Small intestine (tissue), 7 donors: ENCODE measurements around the gene IQCH. TPM values are rescaled to one million over a fixed set of nuclear protein-coding genes. Genes with fewer than 3 reads are reported as not detected.
A peak's percentile ranks its signal among the peaks of the same experiment; 100 is the strongest.

ENCODE experiments used
- DNase-seq, 2 donors: peaks; one replicate each; pipeline versions ENCODE4 v3.0.0 to v3.0.0-alpha.2; 2013
- FAIRE-seq: peaks from 2 replicates; lab custom pipeline; 2012; peaks lifted over from hg19 to GRCh38; lab: Jason Lieb, UNC
- H3K27ac ChIP-seq, 3 donors: one replicate each; pipeline ENCODE4 v1.5.1; 2013; ENCODE audit warnings: low read length in 2 of 3, mild to moderate bottlenecking in 2 of 3, control low read depth in 1 of 3, inconsistent platforms in 1 of 3, low read depth in 1 of 3, moderate library complexity in 1 of 3
- H3K27me3 ChIP-seq, 3 donors: one replicate each; pipeline ENCODE4 v1.6.1; 2013; ENCODE audit warnings: low read length in 3 of 3, inconsistent platforms in 1 of 3; ENCODE audit not compliant: control insufficient read depth in 3 of 3, insufficient read depth in 3 of 3
- H3K36me3 ChIP-seq, 3 donors: one replicate each; pipeline ENCODE4 v1.6.1; 2013; ENCODE audit warnings: low read length in 3 of 3, inconsistent platforms in 1 of 3, low read depth in 1 of 3, mild to moderate bottlenecking in 1 of 3, moderate library complexity in 1 of 3; ENCODE audit not compliant: control insufficient read depth in 3 of 3, insufficient read depth in 2 of 3
- H3K4me1 ChIP-seq, 3 donors: one replicate each; pipeline ENCODE4 v1.6.1; 2013; ENCODE audit warnings: low read length in 2 of 3, inconsistent platforms in 1 of 3, low read depth in 1 of 3, mild to moderate bottlenecking in 1 of 3, moderate library complexity in 1 of 3; ENCODE audit not compliant: control insufficient read depth in 3 of 3, insufficient read depth in 2 of 3
- H3K4me3 ChIP-seq, 3 donors: one replicate each; pipeline ENCODE4 v1.5.1; 2013; ENCODE audit warnings: low read length in 3 of 3, control low read depth in 1 of 3, inconsistent platforms in 1 of 3, low read depth in 1 of 3, mild to moderate bottlenecking in 1 of 3, moderate library complexity in 1 of 3
- H3K9me3 ChIP-seq, 2 donors: one replicate each; pipeline ENCODE4 v1.6.1; 2013; ENCODE audit warnings: low read depth in 1 of 2, low read length in 1 of 2; ENCODE audit not compliant: control insufficient read depth in 2 of 2, insufficient read depth in 1 of 2
- WGBS, 3 donors: extraction: QIAGEN DNeasy Blood & Tissue Kit; methylation state at CpG; one replicate each; pipeline ENCODE4 v1.1.7; 2013; 5-methylcytosine and 5-hydroxymethylcytosine counted together
- polyA plus RNA-seq, 4 donors: library from polyadenylated mRNA; stranded (reverse) in 3 of 4; unstranded in 1 of 4; fragments of 200-250 nt in 3 of 4; fragments of 120-200 nt in 1 of 4; gene quantifications; one replicate each; pipeline versions ENCODE4 v1.2.1 to v1.2.3, GENCODE V29; 2013
- donor health status: healthy with polysubstance abuse.
- donor health status: control.
- donor health status: control.
- donor health status: Bipolar disorder and iron deficiency.
- donor health status: healthy.

IQCH gene
- polyA plus RNA-seq, 4 donors = 0.27 to 0.72 (median 0.36) TPM; not detected in 1

DNA sequence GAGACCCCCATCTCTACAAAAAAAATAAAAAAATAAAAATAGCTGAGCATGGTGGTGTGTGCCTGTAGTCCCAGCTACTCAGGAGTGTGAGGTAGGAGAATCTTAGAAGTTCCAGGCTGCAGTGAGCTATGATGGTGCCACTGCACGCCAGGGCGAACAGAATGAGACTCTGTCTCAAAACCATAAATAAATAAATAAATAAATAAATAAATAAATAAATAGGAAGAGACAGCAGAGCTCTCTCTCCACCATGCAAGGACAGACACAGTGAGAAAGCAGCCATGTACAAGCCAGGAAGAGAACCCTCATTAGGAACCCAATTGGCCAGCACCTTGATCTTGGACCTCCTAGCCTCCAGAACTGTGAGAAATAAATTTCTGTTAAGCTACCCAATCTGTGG lies 261.0 kb downstream of the IQCH start:
- no peaks in the 10 kb centered on the region for H3K27me3 ChIP-seq
- H3K4me3 ChIP-seq = no peak overlapping the region
- no peaks in the 10 kb centered on the region for H3K4me1 ChIP-seq
- peaks cover 0 to 14% (median 0%) of the 10 kb centered on the region in 3 donors for H3K36me3 ChIP-seq
- FAIRE-seq = no peak
- no peak overlapping the region for H3K27ac ChIP-seq
- WGBS, 3 donors = 91 to 99% (median 98%) methylated on average over 2 of the region's 2 CpGs
- DNase-seq = no peak
- no peaks in the 10 kb centered on the region for H3K9me3 ChIP-seq

DNA sequence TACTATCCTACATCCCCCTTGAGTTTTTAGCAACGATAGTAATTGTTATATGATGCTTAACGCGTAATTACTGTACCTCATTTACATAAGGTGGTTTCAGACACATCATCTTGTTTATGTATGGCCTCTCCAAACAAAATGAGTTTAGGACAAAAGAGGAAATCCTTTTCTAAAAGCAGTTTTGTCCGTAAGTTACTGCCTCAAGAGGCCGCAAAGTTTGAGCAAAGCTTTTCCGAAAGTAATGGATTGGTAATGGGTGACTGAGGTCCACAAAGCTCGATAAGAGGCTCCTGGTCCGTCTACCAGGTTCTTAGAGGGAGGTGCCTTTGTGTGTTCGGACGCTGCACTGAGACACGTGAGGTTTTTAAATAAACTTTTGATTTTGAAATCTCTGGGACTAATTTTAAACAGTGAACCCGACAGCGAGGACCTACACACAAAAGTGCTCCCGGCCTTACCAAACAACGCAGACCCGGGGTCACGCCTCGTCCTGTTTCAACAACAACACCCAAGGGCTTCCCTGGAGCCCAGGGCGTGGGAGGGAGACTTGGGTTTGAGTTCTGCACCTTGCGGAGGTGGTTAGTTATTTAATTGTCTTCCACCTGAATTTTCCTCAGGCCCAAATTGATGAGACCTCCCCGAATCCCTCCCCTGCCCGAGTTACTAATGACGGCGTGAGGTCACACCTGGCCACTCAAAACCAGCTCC lies 265.9 kb downstream of the IQCH start:
- Histone ChIP-seq H3K27me3 (no peaks in the 10 kb centered on the region), H3K4me1 (no peaks in the 10 kb centered on the region), H3K27ac (peak overlapping the region; percentile 93 to 99 (median 95)), H3K4me3 (peak overlapping the region; percentile 73 to 78 (median 77)), H3K9me3 (no peaks in the 10 kb centered on the region), H3K36me3 (peaks cover 0 to under 1% (median 0%) of the 10 kb centered on the region in 3 donors)
- WGBS, 3 donors = 6 to 17% (median 11%) methylated on average over 24 of the region's 24 CpGs
- FAIRE-seq (no peak), DNase-seq (no peak)

DNA sequence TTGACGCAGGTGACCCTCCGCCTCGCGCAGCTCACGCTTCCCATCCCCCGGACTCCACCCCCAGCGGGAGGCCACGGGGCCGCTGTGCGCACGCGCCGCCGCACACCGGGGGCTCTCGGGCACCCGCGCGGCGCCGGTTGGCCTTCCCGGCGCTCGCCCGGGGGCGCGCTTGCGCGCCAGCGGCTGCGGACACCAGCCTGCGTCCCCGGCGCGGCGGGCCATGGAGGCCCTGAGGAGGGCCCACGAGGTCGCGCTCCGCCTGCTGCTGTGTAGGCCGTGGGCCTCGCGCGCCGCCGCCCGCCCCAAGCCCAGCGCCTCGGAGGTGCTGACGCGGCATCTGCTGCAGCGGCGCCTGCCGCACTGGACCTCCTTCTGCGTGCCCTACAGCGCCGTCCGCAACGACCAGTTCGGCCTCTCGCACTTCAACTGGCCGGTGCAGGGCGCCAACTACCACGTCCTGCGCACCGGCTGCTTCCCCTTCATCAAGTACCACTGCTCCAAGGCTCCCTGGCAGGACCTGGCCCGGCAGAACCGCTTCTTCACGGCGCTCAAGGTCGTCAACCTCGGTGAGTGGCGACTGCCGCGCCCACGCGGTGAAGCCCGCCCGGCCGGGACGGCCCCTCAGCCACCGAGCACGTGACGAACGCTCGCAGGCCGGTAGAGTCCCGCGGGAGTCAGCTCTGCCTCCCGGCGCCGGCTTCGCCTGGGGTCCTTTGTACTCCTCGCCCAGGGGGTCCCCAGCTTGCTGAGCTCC lies 266.6 kb downstream of the IQCH start, which contains the start of gene C15orf61:
Gene C15orf61 (plus strand): TSS at position 103 of the 754 bp plus-strand sequence. CDS start 118 bp downstream, at position 221.
- 0 to 1% (median 0%) methylated on average over 50 to 94 of the region's 94 CpGs for WGBS, 3 donors
- Histone ChIP-seq H3K4me3 (peak within 1 kb of the TSS; percentile 73 to 78 (median 77)), H3K27ac (peak within 1 kb of the TSS; percentile 93 to 99 (median 95)), H3K27me3 (no peaks in the 10 kb centered on the region), H3K4me1 (no peaks in the 10 kb centered on the region), H3K36me3 (peaks cover 0 to 4% (median 0%) of the 10 kb centered on the region in 3 donors), H3K9me3 (no peaks in the 10 kb centered on the region)
- FAIRE-seq (no peak), DNase-seq (peak; percentile 92 to 96)

DNA sequence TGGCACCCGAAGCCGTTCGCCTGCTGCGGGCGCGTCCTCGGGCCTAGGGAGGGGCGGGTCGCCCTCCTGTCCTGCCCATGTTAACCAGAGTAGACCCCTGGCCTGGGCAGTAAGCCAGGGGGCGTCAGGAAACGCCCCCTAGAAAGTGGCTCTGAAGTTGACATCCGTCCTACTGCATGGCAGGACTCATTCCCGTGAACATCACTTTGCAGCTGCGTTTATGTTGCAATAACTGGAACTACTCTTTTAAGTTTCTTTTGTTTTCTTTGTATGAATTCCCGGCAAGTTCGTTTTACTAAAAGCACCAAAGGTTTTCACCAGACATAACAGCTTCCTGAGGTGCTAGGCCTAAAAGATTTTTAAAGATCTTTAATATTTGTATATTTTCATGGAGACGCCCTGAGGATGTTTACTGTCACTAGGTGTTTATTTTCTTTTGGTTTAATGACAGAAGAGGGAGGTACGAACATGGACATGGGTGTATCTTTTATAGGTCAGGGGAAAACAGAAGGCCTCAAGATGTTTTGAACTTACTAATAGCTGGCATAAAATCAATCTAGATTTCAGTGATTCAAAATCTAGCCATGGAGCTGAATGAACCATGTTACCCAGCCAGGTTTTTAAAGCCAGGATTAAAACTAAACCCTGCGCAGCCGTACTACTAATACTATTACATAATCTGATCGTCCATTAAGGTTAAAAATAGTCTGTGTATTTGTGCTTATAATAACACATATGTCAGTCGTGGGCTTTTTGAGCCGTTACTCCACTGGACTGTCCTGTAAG lies 267.4 kb downstream of the IQCH start:
- FAIRE-seq (no peak), DNase-seq (peak in 1 of 2 donors; percentile 24)
- Histone ChIP-seq H3K27ac (peak overlapping the region; percentile 93 to 99 (median 95)), H3K27me3 (no peaks in the 10 kb centered on the region), H3K4me3 (peak overlapping the region; percentile 73 to 77 (median 76)), H3K4me1 (no peaks in the 10 kb centered on the region), H3K9me3 (no peaks in the 10 kb centered on the region), H3K36me3 (peaks cover 0 to 4% (median 0%) of the 10 kb centered on the region in 3 donors)
- WGBS, 3 donors = 2 to 3% (median 2%) methylated on average over 23 of the region's 23 CpGs

DNA sequence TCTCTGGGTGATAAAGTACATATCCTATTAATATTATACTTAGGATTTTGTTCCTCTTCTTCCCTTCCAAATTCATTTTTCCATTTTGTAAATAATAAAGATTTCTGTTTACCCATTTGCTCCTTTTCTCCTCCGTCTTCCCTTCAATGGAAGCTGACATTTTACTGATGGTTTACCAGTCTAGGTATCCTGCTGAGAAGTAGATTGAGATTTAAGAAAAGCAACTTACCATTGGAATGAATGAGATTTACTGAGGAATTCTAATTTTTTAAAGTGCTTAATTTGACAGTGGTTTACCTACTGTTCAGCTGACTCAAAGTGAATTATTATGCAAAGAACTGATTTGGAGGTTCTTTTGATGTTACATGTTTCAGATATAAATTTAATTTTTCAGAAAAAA lies 268.7 kb downstream of the IQCH start:
- no peaks in the 10 kb centered on the region for H3K4me1 ChIP-seq
- H3K9me3 ChIP-seq = no peaks in the 10 kb centered on the region
- no peak overlapping the region for H3K27ac ChIP-seq
- FAIRE-seq (no peak), DNase-seq (no peak)
- 77 to 89% (median 81%) methylated on average over 1 of the region's 1 CpG for WGBS, 3 donors
- no peaks in the 10 kb centered on the region for H3K27me3 ChIP-seq
- no peak overlapping the region for H3K4me3 ChIP-seq
- H3K36me3 ChIP-seq = peaks cover 0 to 4% (median 0%) of the 10 kb centered on the region in 3 donors

DNA sequence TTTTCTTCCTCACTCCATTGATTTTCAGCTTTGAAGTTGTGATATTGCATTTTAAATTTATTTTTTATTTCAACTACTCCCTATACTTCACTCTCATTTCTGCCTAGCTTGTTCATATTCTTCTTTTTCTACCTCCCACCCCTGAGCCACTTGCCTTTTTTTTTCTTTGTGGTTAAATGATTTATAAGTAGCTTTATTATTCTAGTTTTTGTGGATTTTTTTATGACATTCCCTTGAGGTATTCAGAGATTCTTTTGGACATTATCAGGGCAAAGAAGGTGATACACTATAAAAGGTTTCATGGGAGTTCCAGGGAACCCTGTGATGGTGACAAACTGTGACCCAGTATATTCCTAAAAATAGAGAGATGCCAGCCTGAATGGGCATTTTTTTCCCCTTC lies 269.6 kb downstream of the IQCH start:
- no peak for FAIRE-seq
- no peaks in the 10 kb centered on the region for H3K4me1 ChIP-seq

DNA sequence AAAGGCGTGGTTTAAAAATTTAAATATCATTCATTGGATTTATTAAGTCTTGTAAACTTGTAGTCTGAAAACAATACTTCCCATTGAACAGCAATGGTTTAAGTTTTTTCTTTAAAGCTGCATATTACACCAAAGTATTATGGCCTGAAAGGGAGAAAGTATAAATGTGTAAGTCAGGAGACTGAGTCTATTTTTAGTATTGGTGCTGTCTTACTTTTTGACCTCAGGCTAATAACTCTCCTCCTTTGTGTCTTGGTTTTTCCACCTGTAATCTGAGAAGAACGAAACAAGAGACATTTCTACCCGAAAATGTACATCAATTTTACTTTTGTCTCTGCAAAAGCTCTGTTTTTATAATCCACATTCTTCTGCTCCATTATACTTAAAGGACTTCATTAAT lies 273.9 kb downstream of the IQCH start:
- Histone ChIP-seq H3K4me1 (no peaks in the 10 kb centered on the region), H3K27ac (no peak overlapping the region), H3K27me3 (no peaks in the 10 kb centered on the region), H3K36me3 (peaks cover 0 to 4% (median 0%) of the 10 kb centered on the region in 3 donors), H3K4me3 (no peak overlapping the region), H3K9me3 (no peaks in the 10 kb centered on the region)
- 96 to 99% (median 97%) methylated on average over 3 of the region's 3 CpGs for WGBS, 3 donors
- FAIRE-seq = no peak
- DNase-seq = no peak

More for the DNA sequence above, 269.6 kb downstream of the IQCH start:
- no peaks in the 10 kb centered on the region for H3K27me3 ChIP-seq
- H3K9me3 ChIP-seq = no peaks in the 10 kb centered on the region
- DNase-seq = no peak
- peaks cover 0 to 4% (median 0%) of the 10 kb centered on the region in 3 donors for H3K36me3 ChIP-seq
- H3K4me3 ChIP-seq = no peak overlapping the region
- no peak overlapping the region for H3K27ac ChIP-seq

DNA sequence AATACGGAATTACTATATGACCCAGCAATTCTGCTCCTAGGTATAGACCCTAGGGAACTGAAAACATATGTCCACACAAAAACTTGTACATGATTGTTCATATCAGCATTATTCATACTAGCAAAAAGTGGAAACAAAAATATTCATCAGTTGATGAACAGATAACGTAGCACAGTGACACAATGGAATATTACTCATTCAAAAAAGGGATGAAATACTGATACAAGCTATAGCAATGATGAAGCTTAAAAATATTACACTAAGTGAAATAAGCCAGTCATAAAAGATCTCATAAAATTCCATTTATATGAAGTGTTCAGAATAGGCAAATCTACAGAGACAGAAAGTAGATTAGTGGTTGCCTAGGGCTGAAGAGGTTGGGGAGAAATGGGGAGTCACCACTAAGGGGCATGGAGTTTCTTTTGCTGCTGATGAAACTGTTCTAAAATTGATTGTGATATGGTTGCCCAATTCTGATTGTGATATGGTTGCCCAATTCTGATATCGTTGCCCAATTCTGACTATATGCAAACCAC lies 276.9 kb downstream of the IQCH start:
- no peaks in the 10 kb centered on the region for H3K9me3 ChIP-seq
- WGBS, 3 donors = 72 to 78% (median 72%) methylated on average over 3 of the region's 3 CpGs
- no peak for FAIRE-seq
- H3K27ac ChIP-seq = no peak overlapping the region
- DNase-seq = no peak
- no peak overlapping the region for H3K4me3 ChIP-seq
- no peaks in the 10 kb centered on the region for H3K4me1 ChIP-seq
- no peaks in the 10 kb centered on the region for H3K27me3 ChIP-seq
- no peaks in the 10 kb centered on the region for H3K36me3 ChIP-seq
